Osteocyte (in vitro differentiated cells): ENCODE data around the gene SMIM35. TPM values are rescaled to one million over a fixed set of nuclear protein-coding genes. Genes with fewer than 3 reads are reported as not detected.

Experiments
- DNase-seq: peaks from one replicate; pipeline ENCODE4 v3.0.0; 2021; ENCODE audit warnings: mixed read lengths; ENCODE audit not compliant: unreplicated experiment; ENCODE audit errors: extremely low spot score
- H3K27ac Mint-ChIP-seq: one replicate; pipeline ENCODE4 v1.8.0; 2021; ENCODE audit warnings: mild to moderate bottlenecking, mixed read lengths; ENCODE audit not compliant: unreplicated experiment
- H3K27me3 Mint-ChIP-seq: one replicate; pipeline ENCODE4 v1.8.0; 2021; ENCODE audit warnings: mixed read lengths; ENCODE audit not compliant: unreplicated experiment
- H3K36me3 Mint-ChIP-seq: one replicate; pipeline ENCODE4 v1.8.0; 2021; ENCODE audit warnings: mixed read lengths; ENCODE audit not compliant: unreplicated experiment
- H3K4me1 Mint-ChIP-seq: one replicate; pipeline ENCODE4 v1.8.0; 2021; ENCODE audit warnings: mixed read lengths; ENCODE audit not compliant: unreplicated experiment
- H3K4me3 Mint-ChIP-seq: one replicate; pipeline ENCODE4 v1.8.0; 2021; ENCODE audit warnings: mild to moderate bottlenecking, moderate library complexity, mixed read lengths; ENCODE audit not compliant: unreplicated experiment
- H3K9me3 Mint-ChIP-seq: one replicate; pipeline ENCODE4 v1.8.0; 2021; ENCODE audit warnings: mixed read lengths; ENCODE audit not compliant: unreplicated experiment
- CTCF ChIP-seq: fragments of 200-600 bp; sonication (generic); IDR thresholded peaks from 2 replicates; pipeline ENCODE4 v1.5.0; 2021; ENCODE audit warnings: antibody characterized with exemption, mild to moderate bottlenecking, moderate library complexity
- total RNA-seq: library from RNA; stranded (reverse); gene quantifications from 2 replicates; pipeline ENCODE4 v1.2.1, GENCODE V29; 2021

SMIM35 gene
- total RNA-seq, 1 donor from 2014 or later: not detected

GRCh38 chr11:117989351-117990102, 97.2 kb downstream of the SMIM35 start:
- Mint-ChIP-seq H3K9me3 (no peaks in the 10 kb centered on the region), H3K4me1 (peaks cover 8% of the 10 kb centered on the region), H3K27ac (no peak overlapping the region), H3K4me3 (no peak overlapping the region), H3K36me3 (no peaks in the 10 kb centered on the region), H3K27me3 (peaks cover 33% of the 10 kb centered on the region)
- DNase-seq: no peak
- no peak for TF ChIP-seq CTCF

DNA sequence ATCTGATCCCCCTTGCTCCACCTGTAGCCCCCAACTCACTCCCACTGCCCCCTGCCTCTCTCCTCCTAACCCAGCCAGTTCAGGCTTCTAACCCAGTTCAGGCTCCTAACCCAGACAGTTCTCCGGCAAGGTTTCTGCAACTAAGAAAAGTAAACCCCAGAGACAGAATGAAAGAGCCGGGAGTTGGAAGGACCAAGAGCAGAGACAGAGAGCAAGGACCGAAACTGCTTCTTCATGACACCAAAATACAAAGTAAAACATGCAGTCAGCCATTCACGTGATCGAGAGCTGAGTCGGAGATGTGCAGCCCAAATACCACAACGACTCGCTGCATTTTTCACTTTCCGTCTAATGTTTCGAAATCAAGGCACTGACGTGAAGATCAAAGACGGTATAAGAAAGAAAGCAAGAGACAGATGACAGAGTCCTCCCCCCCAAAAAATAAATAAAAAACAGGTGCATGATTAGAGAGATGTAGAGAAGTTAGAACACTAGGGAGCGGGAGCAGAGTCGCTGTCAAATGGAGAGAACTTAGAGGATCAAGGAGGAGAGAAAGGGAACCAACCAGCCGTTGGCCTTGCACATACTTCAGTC, 99.7 kb downstream of the SMIM35 start:
- peaks cover 8% of the 10 kb centered on the region for H3K4me1 Mint-ChIP-seq
- H3K4me3 Mint-ChIP-seq: peak overlapping the region; percentile 44
- peaks cover 45% of the 10 kb centered on the region for H3K27me3 Mint-ChIP-seq
- H3K9me3 Mint-ChIP-seq: no peaks in the 10 kb centered on the region
- DNase-seq: no peak
- no peaks in the 10 kb centered on the region for H3K36me3 Mint-ChIP-seq
- no peak overlapping the region for H3K27ac Mint-ChIP-seq
- TF ChIP-seq CTCF: no peak

DNA sequence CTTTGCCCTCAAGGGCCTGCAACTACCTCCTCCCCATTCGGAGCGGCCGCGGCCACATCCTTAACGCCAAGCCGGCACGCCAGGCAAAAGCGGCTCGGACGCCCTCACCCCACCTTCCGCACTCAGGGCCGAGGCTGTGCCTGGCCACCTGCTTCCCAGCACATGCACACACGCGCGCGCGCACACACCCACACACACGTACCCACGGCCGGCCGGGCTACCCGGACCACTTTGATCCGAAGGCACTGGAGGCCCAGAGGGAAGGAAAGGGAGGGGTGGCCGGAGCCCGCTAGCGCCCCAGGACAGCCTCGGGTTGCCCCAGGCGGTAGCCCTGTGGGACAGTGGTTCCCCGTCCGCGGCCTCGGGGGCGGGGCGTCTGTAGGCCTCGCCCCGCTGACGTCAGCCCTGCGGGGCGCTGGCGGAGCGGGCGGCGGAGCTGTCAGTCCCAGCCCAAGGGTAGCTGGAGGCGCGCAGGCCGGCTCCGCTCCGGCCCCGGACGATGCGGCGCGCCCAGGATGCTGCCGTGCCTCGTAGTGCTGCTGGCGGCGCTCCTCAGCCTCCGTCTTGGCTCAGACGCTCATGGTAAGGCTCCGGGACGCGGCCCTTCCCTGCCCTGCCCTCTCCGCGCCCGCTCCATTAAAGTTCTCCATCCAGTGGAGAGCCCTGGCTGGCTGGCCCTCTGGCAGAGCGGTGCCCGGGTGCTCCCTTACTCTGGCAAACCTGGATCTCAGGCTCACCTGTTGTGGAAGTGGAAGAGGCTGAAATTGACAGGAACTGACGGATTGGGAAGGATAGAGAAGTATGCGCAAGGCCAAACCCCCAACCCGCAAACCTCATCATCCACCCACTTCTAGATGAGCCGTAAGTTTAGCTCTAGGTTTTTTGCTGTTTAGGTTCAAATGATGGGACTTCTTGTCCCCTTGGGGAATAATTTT, 100.5 kb downstream of the SMIM35 start, which contains the start of gene IL10RA:
Gene IL10RA, plus strand, starts transcription at position 442 of the 935 bp plus-strand sequence. Its CDS starts 74 bp downstream, at position 516.
- TF ChIP-seq CTCF: no peak
- H3K36me3 Mint-ChIP-seq: no peaks in the 10 kb centered on the region
- H3K4me1 Mint-ChIP-seq: peaks cover 8% of the 10 kb centered on the region
- H3K27me3 Mint-ChIP-seq: peaks cover 51% of the 10 kb centered on the region
- H3K9me3 Mint-ChIP-seq: no peaks in the 10 kb centered on the region
- DNase-seq: no peak
- peak within 1 kb of the TSS; percentile 64 for H3K4me3 Mint-ChIP-seq
- H3K27ac Mint-ChIP-seq: no peak within 1 kb of the TSS

DNA sequence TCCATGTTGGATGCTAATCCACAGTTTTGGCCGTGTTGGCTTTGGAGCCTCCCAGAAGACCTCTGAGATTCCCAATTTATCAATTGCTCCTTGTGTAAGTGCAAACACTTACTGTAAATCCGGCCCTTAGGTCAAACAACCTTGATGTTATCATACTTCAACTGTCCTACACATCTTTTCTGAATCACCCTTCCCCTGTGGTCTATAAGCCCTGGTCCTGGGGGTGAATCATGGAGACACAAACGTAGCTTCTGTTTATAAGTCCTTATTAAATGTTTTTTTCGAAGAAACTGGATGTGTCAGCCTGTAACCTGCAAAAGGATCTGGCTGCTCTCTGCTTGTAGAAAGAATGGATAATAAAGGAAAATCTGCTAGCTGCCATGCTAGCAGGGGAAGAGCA, 102.3 kb downstream of the SMIM35 start:
- Mint-ChIP-seq H3K9me3 (no peaks in the 10 kb centered on the region), H3K4me3 (no peak overlapping the region), H3K4me1 (peaks cover 8% of the 10 kb centered on the region), H3K36me3 (no peaks in the 10 kb centered on the region), H3K27ac (no peak overlapping the region), H3K27me3 (peaks cover 59% of the 10 kb centered on the region)
- no peak for DNase-seq
- no peak for TF ChIP-seq CTCF
